Fibroblast of mammary gland (primary cell): ENCODE results near the gene POFUT1.

Source experiments
- DNase-seq: peaks from one replicate; pipeline ENCODE4 v3.0.0-alpha.2; 2010; ENCODE audit warnings: low read depth
- H3K4me3 ChIP-seq: 2 replicates; pipeline ENCODE4 v1.5.1; 2011; ENCODE audit warnings: low read depth, mild to moderate bottlenecking, low read length, moderate library complexity; ENCODE audit not compliant: control insufficient read depth
- TF ChIP-seq, protein P1 (sequence below): conservative IDR thresholded peaks from 2 replicates; pipeline ENCODE4 v1.5.1; 2011; ENCODE audit warnings: low read depth, low read length, inconsistent platforms; ENCODE audit not compliant: control insufficient read depth, insufficient read depth

The POFUT1 gene

DNA sequence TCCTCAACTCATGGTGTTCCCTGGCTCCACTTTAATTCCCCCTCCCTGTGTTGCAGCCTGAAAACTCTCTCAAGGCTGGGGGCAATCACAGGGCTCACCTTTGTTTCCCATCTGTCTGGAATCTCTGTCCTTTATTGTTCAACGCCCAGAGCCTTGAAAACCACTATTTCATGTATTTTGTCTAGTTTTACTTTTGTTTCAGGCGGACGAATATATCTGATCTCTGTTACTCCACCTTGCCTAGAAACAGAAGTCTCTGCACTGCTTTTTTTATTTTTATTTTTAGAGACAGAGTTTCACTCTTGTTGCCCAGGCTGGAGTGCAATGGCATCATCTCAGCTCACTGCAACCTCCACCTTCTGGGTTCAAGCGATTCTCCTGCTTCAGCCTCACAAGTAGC lies 27.7 kb upstream of the POFUT1 start:
- DNase-seq: no peak
- TF ChIP-seq, protein P1, sequence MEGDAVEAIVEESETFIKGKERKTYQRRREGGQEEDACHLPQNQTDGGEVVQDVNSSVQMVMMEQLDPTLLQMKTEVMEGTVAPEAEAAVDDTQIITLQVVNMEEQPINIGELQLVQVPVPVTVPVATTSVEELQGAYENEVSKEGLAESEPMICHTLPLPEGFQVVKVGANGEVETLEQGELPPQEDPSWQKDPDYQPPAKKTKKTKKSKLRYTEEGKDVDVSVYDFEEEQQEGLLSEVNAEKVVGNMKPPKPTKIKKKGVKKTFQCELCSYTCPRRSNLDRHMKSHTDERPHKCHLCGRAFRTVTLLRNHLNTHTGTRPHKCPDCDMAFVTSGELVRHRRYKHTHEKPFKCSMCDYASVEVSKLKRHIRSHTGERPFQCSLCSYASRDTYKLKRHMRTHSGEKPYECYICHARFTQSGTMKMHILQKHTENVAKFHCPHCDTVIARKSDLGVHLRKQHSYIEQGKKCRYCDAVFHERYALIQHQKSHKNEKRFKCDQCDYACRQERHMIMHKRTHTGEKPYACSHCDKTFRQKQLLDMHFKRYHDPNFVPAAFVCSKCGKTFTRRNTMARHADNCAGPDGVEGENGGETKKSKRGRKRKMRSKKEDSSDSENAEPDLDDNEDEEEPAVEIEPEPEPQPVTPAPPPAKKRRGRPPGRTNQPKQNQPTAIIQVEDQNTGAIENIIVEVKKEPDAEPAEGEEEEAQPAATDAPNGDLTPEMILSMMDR: no peak
- H3K4me3 ChIP-seq: no peak overlapping the region

GRCh38 chr20:32181606-32182005 lies 26.1 kb upstream of the POFUT1 start:
- H3K4me3 ChIP-seq: no peak overlapping the region
- TF ChIP-seq, protein P1: no peak
- no peak for DNase-seq

- no peak overlapping the region for H3K4me3 ChIP-seq
- DNase-seq: no peak
- TF ChIP-seq, protein P1: no peak
Observed at GRCh38 chr20:32183947-32184635, 23.6 kb upstream of the POFUT1 start.

DNA sequence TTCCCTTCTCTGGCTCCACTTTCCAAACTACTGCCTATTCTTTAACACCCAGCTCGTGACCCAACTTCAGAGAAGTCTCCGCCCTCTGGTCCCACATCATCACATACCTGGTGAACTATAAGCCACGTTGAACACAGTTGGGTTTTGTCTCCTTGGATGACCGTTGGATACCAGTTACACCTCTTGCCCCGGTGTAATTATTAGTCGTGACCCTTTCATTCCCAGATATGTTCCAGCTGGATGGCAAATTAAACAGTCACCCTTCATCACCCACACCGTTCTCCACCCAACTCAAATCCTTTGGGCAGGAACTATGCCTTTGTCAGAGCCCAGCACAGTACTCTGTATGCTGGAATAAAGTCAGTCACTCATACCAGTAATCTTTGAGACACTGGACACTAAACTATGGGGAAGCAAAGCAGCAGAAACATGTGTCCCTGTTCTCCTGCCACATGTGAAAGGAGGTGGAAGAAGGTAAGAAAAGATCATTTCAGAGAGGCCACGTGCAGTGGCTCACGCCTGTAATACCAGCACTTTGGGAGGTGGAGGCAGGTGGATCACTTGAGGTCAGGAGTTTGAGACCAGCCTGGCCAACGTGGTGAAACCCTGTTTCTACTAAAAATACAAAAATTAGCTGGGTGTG lies 22.6 kb upstream of the POFUT1 start:
- no peak for DNase-seq
- no peak overlapping the region for H3K4me3 ChIP-seq
- TF ChIP-seq, protein P1: no peak

- no peak overlapping the region for H3K4me3 ChIP-seq
- DNase-seq: no peak
- TF ChIP-seq, protein P1: no peak
Observed at GRCh38 chr20:32186506-32186905, 21.2 kb upstream of the POFUT1 start.

DNA sequence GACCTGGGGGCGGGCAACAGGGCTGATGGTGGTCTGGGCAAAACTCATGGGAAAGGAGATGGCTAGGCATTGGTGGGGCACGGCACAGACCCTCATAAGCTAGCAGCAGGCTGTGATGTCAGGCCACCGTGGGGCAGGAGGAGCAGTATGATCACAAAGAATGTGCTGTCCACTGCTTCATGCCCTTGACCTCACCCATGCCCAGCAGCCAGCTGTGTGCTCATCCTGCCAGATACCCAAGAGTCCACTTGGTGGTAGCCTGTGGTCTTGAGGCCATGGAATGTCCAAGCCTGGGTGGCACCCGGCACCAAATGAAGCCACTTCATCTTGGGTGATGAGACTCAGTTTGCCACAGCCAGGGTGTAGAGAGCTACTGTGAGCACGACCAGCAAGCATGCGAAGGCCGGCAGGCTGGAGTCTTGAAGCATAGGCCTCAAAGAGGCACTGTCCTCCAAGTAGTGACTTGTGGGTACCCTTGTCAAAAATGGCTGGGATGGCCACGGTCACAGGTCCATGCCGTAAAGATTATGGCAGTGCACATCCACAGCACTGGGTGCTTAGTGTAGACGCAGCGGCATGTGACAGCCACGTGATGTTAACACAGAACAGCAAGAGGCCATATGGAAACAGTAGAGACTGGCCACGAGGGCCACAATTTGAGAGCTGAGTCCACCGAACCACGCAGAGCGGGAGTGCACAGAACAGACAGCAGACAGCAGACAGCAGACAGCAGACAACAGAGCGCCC lies 19.1 kb upstream of the POFUT1 start:
- no peak overlapping the region for H3K4me3 ChIP-seq
- DNase-seq: no peak
- TF ChIP-seq, protein P1: no peak
